BLaER1 (cell line): ENCODE data around the gene SFXN3.

Experiments used
- H3K27ac ChIP-seq: shearing (Covaris generic); formaldehyde crosslinking; 2 replicates; pipeline ENCODE4 v1.8.1; 2022
- H3K27me3 ChIP-seq: shearing (Covaris generic); formaldehyde crosslinking; 2 replicates; pipeline ENCODE4 v1.8.1; 2022
- H3K36me3 ChIP-seq: shearing (Covaris generic); formaldehyde crosslinking; 2 replicates; pipeline ENCODE4 v1.8.1; 2022
- H3K4me1 ChIP-seq: shearing (Covaris generic); formaldehyde crosslinking; 2 replicates; pipeline ENCODE4 v1.8.1; 2022
- H3K4me2 ChIP-seq: shearing (Covaris generic); formaldehyde crosslinking; 2 replicates; pipeline ENCODE4 v1.8.1; 2022
- H3K4me3 ChIP-seq: shearing (Covaris generic); formaldehyde crosslinking; 2 replicates; pipeline ENCODE4 v1.8.1; 2022
- H3K9ac ChIP-seq: shearing (Covaris generic); formaldehyde crosslinking; 2 replicates; pipeline ENCODE4 v1.8.1; 2022
- H3K9me3 ChIP-seq: shearing (Covaris generic); formaldehyde crosslinking; 2 replicates; pipeline ENCODE4 v1.8.1; 2022
- H4K20me1 ChIP-seq: shearing (Covaris generic); formaldehyde crosslinking; 2 replicates; pipeline ENCODE4 v1.8.1; 2022
- Cebpa-rat ChIP-seq: shearing (Covaris generic); IDR thresholded peaks from 2 replicates; pipeline ENCODE4 v1.8.1; 2022

Gene SFXN3

DNA sequence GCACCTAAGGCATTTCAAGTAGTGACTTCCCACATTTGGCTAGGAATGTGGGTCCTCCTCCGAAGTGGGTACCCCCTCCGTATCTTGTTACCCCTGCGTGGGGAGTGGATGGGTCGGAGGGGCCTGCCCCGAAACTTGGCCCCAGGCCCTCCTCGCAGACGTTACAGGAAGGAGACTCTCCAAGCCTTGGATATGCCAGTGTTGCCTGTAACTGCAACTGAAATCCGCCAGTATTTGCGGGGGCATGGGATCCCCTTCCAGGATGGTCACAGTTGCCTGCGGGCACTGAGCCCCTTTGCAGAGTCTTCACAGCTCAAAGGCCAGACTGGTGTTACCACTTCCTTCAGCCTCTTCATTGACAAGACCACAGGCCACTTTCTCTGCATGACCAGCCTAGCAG, 42.9 kb upstream of the SFXN3 start:
- peaks cover 52% of the 10 kb centered on the region for H3K4me1 ChIP-seq
- H3K4me2 ChIP-seq, result peak overlapping the region; percentile 98
- H4K20me1 ChIP-seq, result peaks cover 67% of the 10 kb centered on the region
- peak overlapping the region; percentile 84 for H3K9ac ChIP-seq
- TF ChIP-seq Cebpa-rat, result no peak
- peaks cover 75% of the 10 kb centered on the region for H3K36me3 ChIP-seq
- peak overlapping the region; percentile 90 for H3K4me3 ChIP-seq
- no peaks in the 10 kb centered on the region for H3K9me3 ChIP-seq
- no peaks in the 10 kb centered on the region for H3K27me3 ChIP-seq
- peak overlapping the region; percentile 84 for H3K27ac ChIP-seq

DNA sequence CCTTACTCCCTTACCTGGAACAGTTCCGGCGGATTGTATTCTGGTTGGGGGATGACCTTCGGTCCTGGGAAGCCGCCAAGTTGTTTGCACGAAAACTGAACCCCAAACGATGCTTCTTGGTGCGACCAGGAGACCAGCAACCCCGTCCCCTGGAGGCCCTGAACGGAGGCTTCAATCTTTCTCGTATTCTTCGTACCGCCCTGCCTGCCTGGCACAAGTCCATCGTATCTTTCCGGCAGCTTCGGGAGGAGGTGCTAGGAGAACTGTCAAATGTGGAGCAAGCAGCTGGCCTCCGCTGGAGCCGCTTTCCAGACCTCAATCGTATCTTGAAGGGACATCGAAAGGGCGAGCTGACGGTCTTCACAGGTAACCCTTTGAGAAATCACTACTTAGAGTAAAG, 41.9 kb upstream of the SFXN3 start:
- no peaks in the 10 kb centered on the region for H3K27me3 ChIP-seq
- H3K4me3 ChIP-seq, result peak overlapping the region; percentile 90; the same call in 1 of the 2 replicates
- H3K9me3 ChIP-seq, result no peaks in the 10 kb centered on the region
- H3K4me1 ChIP-seq, result peaks cover 52% of the 10 kb centered on the region
- no peak for TF ChIP-seq Cebpa-rat
- H3K4me2 ChIP-seq, result peak overlapping the region; percentile 98
- H3K36me3 ChIP-seq, result peaks cover 77% of the 10 kb centered on the region
- peaks cover 76% of the 10 kb centered on the region for H4K20me1 ChIP-seq
- no peak overlapping the region for H3K27ac ChIP-seq
- peak overlapping the region; percentile 25 for H3K9ac ChIP-seq

DNA sequence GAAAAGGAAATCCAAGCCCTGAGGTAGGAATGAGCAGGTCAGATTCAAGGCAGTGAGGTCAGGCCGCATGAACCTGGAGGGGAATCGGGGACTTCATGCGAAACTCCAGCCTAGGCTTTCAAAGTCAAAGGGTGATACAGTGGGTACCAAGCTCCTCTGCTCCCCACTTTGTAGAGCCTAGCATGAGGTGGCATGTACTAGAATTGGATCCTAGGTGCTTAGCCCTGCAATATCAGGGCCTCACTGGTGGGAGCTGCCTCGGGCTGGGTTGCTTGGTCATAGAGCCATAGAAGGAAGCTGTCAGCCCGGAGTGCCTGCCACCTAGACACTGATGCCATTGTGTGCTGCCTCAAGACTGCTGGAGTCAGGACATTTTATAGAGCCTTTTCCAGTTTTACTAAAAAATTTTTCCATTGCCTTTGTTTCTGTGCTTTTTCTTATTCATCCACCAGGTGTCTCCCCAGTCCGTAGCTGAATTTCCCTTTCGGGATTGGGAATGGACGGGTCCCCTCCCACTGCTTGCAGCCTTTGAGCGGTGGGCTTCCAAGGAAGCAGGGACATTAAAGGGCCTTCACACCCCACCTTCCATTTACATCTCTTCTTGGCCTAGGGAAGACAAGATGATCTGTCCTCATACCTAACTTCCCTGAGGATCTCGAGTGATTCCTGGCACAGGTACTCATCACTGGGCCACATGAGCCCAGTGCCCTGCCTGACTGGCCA, 36.9 kb upstream of the SFXN3 start:
- H3K9ac ChIP-seq, result no peak overlapping the region
- H3K4me2 ChIP-seq, result no peak overlapping the region
- no peak overlapping the region for H3K4me3 ChIP-seq
- peaks cover 37% of the 10 kb centered on the region for H3K4me1 ChIP-seq
- H3K27me3 ChIP-seq, result no peaks in the 10 kb centered on the region
- no peak overlapping the region for H3K27ac ChIP-seq
- H3K9me3 ChIP-seq, result no peaks in the 10 kb centered on the region
- H4K20me1 ChIP-seq, result peaks cover 44% of the 10 kb centered on the region
- no peak for TF ChIP-seq Cebpa-rat
- H3K36me3 ChIP-seq, result peaks cover 64% of the 10 kb centered on the region

DNA sequence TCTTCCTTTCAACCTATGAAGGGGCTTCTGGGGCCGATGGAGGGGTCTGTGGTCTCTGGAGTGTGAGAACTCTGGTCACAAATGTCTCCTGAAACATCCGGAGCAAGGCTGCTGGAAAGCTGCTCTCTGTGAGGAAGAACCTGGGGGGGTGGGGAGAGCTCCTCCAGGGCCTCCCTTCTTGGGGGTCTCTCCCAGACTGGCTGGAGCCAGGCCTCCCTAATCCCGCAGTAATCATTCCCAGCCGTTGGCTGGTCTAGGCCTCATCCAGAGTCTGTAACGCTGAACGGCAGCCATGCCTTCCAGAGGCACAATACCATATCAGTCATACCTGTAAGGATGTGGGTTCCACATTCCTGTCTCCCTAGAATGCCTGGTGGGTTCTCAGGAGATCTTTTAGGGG, 35.9 kb upstream of the SFXN3 start:
- peaks cover 27% of the 10 kb centered on the region for H3K4me1 ChIP-seq
- H3K36me3 ChIP-seq, result peaks cover 53% of the 10 kb centered on the region
- peak overlapping the region; percentile 10; the same call in 1 of the 2 replicates for H3K9ac ChIP-seq
- no peak for TF ChIP-seq Cebpa-rat
- H3K9me3 ChIP-seq, result no peaks in the 10 kb centered on the region
- H4K20me1 ChIP-seq, result peaks cover 34% of the 10 kb centered on the region
- no peak overlapping the region for H3K4me2 ChIP-seq
- H3K4me3 ChIP-seq, result no peak overlapping the region
- H3K27ac ChIP-seq, result no peak overlapping the region
- no peaks in the 10 kb centered on the region for H3K27me3 ChIP-seq

DNA sequence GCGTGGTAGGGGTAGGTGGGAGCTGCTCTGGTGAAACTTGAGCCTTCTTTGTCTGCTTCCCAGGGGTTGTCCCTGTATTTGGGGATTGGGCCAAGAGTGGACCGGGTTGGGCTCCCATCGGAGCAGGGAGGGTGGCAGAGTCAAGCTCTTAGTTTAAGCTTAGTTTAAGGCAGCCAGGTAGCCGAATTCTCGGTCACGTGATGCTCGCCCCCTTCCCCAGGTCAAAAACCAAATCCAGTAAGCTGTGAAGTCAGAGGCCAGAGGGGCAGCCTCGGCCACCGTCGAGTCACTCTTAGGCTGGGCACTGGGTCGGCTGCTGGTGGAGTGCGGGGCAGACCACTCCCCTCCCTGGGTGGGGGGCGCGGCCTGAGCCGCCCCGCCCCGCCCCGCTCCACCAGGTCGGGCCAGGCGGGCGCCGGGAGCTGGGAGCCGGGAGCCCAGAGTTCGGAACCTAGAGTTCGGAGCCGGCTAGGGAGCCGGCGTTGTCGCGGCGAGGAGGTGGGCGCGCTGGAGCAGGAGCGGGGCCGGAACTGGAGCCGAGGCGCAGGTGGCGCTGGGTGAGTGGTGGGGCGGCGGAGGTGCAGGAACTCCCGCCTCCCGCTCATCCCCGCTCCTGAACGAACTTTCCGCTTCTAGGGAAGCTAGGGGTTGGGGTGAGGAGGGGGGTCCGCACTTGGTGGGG, 34.2 kb upstream of the SFXN3 start:
- Histone ChIP-seq H3K9ac (peak overlapping the region; percentile 98), H3K4me2 (peak overlapping the region; percentile 99), H4K20me1 (peaks cover 25% of the 10 kb centered on the region), H3K4me1 (peaks cover 32% of the 10 kb centered on the region), H3K27me3 (no peaks in the 10 kb centered on the region), H3K4me3 (peak overlapping the region; percentile 92), H3K27ac (peak overlapping the region; percentile 98), H3K36me3 (peaks cover 37% of the 10 kb centered on the region), H3K9me3 (no peaks in the 10 kb centered on the region)
- TF ChIP-seq Cebpa-rat, result no peak

DNA sequence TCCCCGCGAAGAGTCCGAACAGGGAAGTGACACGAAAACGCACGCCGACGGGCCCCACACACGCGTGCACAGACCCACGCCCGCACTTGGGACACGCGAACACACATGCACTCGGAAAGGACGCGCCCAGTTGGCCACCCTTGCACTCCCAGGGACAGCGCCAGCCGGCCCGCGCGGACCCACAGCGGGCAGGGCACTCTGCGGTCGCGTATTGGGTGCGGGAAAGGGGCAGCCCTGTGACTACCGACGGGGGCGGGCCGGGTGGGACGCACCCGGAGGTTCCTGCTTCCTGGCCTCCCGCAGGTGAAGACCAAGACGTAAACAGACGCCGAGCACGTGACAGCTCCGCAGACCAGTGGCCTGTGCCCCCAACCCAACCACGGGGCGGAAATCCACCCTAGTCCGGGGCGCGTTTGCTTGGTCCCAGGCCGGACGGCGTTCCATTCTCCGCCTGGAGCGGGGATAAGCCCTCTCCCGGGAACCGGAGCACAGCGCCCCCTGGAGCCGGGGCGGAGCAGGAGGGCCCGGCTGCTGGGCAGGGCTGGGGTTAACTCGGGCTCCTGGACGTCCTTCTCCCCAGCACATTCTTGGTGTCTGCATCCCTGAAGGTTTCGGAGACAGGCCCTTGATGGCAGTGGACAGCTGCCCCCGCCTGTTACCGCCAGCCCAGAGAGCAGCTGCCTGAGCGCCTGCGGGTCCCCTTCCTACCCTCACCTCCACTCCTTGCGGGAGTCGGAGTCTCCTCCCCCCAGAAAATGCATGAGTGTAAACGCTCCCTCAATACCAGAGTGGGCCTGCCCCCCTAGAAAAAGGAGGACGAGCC, 33.5 kb upstream of the SFXN3 start:
- Histone ChIP-seq H3K9me3 (no peaks in the 10 kb centered on the region), H3K27me3 (no peaks in the 10 kb centered on the region), H3K9ac (peak overlapping the region; percentile 98), H3K36me3 (peaks cover 37% of the 10 kb centered on the region), H3K4me2 (peak overlapping the region; percentile 99), H3K27ac (peak overlapping the region; percentile 98), H3K4me3 (peak overlapping the region; percentile 92), H4K20me1 (peaks cover 33% of the 10 kb centered on the region), H3K4me1 (peaks cover 39% of the 10 kb centered on the region)
- no peak for TF ChIP-seq Cebpa-rat

DNA sequence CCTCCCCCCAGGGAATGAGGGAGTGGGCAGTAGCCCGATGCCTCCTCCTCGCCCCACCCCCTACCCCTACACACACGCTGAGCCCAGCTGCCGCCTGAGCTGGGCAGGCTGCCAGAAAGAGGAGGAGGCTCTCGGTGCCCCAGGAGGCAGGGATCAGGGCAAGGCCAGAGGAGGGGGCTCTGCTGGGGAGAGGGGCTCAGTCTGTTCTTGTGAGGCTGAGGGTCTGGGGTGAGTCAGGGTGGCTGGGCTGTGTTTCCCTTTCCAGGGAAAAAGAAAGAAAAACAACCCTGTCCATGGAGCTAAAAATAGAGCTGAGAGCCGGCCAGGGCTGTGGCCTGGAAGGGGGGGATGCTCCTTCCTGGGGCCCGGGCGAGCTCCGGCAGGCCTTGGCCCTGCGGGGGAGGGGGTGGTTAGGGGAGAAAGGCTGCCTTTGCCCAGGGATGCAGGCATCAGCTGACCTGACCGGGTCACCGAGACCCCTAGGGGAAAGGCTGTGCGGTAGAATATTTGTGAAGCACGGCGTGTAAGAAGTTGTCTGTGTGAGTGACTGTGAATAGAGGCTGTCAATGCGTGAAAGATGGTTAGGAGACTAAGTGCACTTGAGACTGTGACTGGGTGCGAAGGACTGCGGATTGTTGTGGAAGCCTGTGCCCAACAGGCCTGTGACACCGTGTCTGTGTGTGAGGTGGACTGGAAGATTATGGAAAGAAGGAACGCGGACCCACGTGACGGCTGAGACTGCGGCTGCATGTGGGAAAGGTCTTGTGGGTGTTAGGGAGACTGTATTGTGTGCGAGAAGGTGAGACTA, 32.6 kb upstream of the SFXN3 start:
- Histone ChIP-seq H3K36me3 (peaks cover 37% of the 10 kb centered on the region), H3K4me2 (peak overlapping the region; percentile 99), H3K9ac (peak overlapping the region; percentile 98), H4K20me1 (peaks cover 34% of the 10 kb centered on the region), H3K27ac (peak overlapping the region; percentile 98), H3K9me3 (no peaks in the 10 kb centered on the region), H3K4me1 (peaks cover 44% of the 10 kb centered on the region), H3K27me3 (no peaks in the 10 kb centered on the region), H3K4me3 (peak overlapping the region; percentile 92)
- no peak for TF ChIP-seq Cebpa-rat

DNA sequence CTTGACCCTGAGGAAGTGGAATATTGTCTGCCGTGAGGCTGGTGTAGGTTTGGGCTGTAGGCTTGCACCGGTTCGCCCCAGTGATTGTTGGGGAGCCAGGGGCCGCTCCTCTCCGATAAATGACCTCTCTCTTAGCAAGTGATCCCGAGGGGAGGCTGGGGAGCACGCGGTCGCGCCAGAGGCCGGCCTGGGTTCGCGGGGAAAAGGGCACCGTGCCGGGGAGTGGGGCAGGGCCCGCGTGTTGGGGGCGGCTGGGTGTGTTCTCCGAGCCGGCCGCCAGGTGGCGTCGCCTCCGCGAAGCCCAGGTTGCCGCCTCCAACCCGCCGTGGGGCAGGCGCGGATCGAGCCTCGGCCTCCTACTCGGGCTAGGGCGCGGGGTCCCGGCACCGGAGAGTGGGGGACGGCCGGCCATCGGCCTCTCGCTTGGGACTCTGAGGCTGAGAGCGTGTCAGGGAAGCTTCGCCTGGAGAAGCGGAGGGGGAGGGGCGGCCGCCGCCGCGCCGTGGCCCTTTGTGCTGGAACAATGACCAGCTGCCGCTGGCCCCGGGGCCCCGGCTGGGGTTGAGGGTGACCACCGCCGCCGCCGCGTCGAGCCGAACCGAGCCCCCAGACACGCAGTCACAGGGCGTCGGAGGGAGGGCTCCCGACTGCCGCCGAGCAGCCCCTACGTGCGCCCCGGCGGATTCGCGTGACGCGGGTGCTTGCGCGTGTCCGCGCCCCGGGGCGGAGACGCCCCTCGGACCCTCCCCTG, 31.9 kb upstream of the SFXN3 start:
- H3K4me3 ChIP-seq, result peak overlapping the region; percentile 92
- H4K20me1 ChIP-seq, result peaks cover 34% of the 10 kb centered on the region
- no peaks in the 10 kb centered on the region for H3K27me3 ChIP-seq
- H3K4me1 ChIP-seq, result peaks cover 44% of the 10 kb centered on the region
- peak overlapping the region; percentile 99 for H3K4me2 ChIP-seq
- no peaks in the 10 kb centered on the region for H3K9me3 ChIP-seq
- H3K27ac ChIP-seq, result peak overlapping the region; percentile 98
- H3K36me3 ChIP-seq, result peaks cover 37% of the 10 kb centered on the region
- TF ChIP-seq Cebpa-rat, result no peak
- H3K9ac ChIP-seq, result peak overlapping the region; percentile 98
